Astrocyte (in vitro differentiated cells and primary cell): ENCODE measurements around the gene GFOD1. TPM values are rescaled to one million over a fixed set of nuclear protein-coding genes. Genes with fewer than 3 reads are reported as not detected.

Experiments
- DNase-seq: peaks from one replicate; pipeline ENCODE4 v3.0.0-alpha.2; 2010; ENCODE audit warnings: low read depth
- FAIRE-seq: peaks from 2 replicates; lab custom pipeline; 2011; peaks lifted over from hg19 to GRCh38; lab: Jason Lieb, UNC
- H2AFZ ChIP-seq: 2 replicates; pipeline ENCODE4 v1.6.0; 2012; ENCODE audit warnings: low read depth, low read length, inconsistent platforms
- H3K27ac ChIP-seq: 2 replicates; pipeline ENCODE4 v1.5.1; 2011; ENCODE audit warnings: low read depth, low read length, inconsistent platforms
- H3K27me3 ChIP-seq: 2 replicates; pipeline ENCODE4 v1.6.0; 2011; ENCODE audit warnings: low read length, inconsistent platforms; ENCODE audit not compliant: insufficient read depth
- H3K36me3 ChIP-seq: 2 replicates; pipeline ENCODE4 v1.5.1; 2011; ENCODE audit warnings: low read length, inconsistent platforms; ENCODE audit not compliant: insufficient read depth
- H3K4me1 ChIP-seq: 2 replicates; pipeline ENCODE4 v1.5.1; 2011; ENCODE audit warnings: low read length, inconsistent platforms; ENCODE audit not compliant: insufficient read depth
- H3K4me2 ChIP-seq: 2 replicates; pipeline ENCODE4 v1.6.0; 2012; ENCODE audit warnings: low read length, inconsistent platforms
- H3K4me3 ChIP-seq: 2 replicates; pipeline ENCODE4 v1.5.1; 2011; ENCODE audit warnings: low read depth, mild to moderate bottlenecking, low read length, inconsistent platforms; ENCODE audit not compliant: insufficient read depth
- H3K79me2 ChIP-seq: 2 replicates; pipeline ENCODE4 v1.6.0; 2012; ENCODE audit warnings: mild to moderate bottlenecking, low read length, inconsistent platforms; ENCODE audit not compliant: insufficient read depth
- H3K9ac ChIP-seq: 2 replicates; pipeline ENCODE4 v1.6.0; 2012; ENCODE audit warnings: mild to moderate bottlenecking, low read length, inconsistent platforms
- H3K9me3 ChIP-seq: 2 replicates; pipeline ENCODE4 v1.5.1; 2012; ENCODE audit warnings: low read depth, mild to moderate bottlenecking, low read length, inconsistent platforms; ENCODE audit not compliant: insufficient read depth
- H4K20me1 ChIP-seq: 2 replicates; pipeline ENCODE4 v1.6.0; 2012; ENCODE audit warnings: low read length, inconsistent platforms; ENCODE audit not compliant: insufficient read depth
- H3K27ac Mint-ChIP-seq: one replicate; pipeline ENCODE4 v1.8.0; 2021; ENCODE audit warnings: mild to moderate bottlenecking, mixed read lengths; ENCODE audit not compliant: unreplicated experiment
- H3K27me3 Mint-ChIP-seq: one replicate; pipeline ENCODE4 v1.8.0; 2021; ENCODE audit warnings: low read depth, mixed read lengths; ENCODE audit not compliant: unreplicated experiment
- H3K36me3 Mint-ChIP-seq: one replicate; pipeline ENCODE4 v1.8.0; 2021; ENCODE audit warnings: low read depth, mixed read lengths; ENCODE audit not compliant: unreplicated experiment
- H3K4me1 Mint-ChIP-seq: one replicate; pipeline ENCODE4 v1.8.0; 2021; ENCODE audit warnings: low read depth, mixed read lengths; ENCODE audit not compliant: unreplicated experiment
- H3K4me3 Mint-ChIP-seq: one replicate; pipeline ENCODE4 v1.8.0; 2021; ENCODE audit warnings: mild to moderate bottlenecking, moderate library complexity, mixed read lengths; ENCODE audit not compliant: unreplicated experiment
- H3K9me3 Mint-ChIP-seq: one replicate; pipeline ENCODE4 v1.8.0; 2021; ENCODE audit warnings: mild to moderate bottlenecking, mixed read lengths; ENCODE audit not compliant: unreplicated experiment
- EZH2 ChIP-seq: IDR thresholded peaks from 2 replicates; pipeline ENCODE4 v1.6.1; 2012; ENCODE audit warnings: mild to moderate bottlenecking, low read length, inconsistent platforms; ENCODE audit not compliant: insufficient read depth
- total RNA-seq: library from RNA; stranded (reverse); gene quantifications from 2 replicates; pipeline ENCODE4 v1.2.1, GENCODE V29; 2021
- TF ChIP-seq, protein P1 (sequence below): IDR thresholded peaks from 2 replicates; pipeline ENCODE4 v1.5.1; 2011; ENCODE audit warnings: low read depth, mild to moderate bottlenecking, inconsistent platforms, low read length, moderate library complexity; ENCODE audit not compliant: insufficient read depth

The GFOD1 gene
- total RNA-seq, 1 donor from 2014 or later, result 10.8 TPM

GRCh38 chr6:13505345-13505734, 17.9 kb upstream of the GFOD1 start:
- Histone ChIP-seq H3K4me3 (no peak overlapping the region), H3K9me3 (no peaks in the 10 kb centered on the region), H3K4me2 (no peak overlapping the region), H4K20me1 (no peaks in the 10 kb centered on the region), H3K27ac (no peak overlapping the region), H2AFZ (no peak overlapping the region), H3K27me3 (no peaks in the 10 kb centered on the region), H3K79me2 (no peaks in the 10 kb centered on the region), H3K9ac (no peak overlapping the region), H3K36me3 (no peaks in the 10 kb centered on the region), H3K4me1 (no peaks in the 10 kb centered on the region)
- no peak for DNase-seq
- peaks cover 4% of the 10 kb centered on the region for H3K27me3 Mint-ChIP-seq
- no peaks in the 10 kb centered on the region for H3K36me3 Mint-ChIP-seq
- peaks cover 3% of the 10 kb centered on the region for H3K9me3 Mint-ChIP-seq
- peaks cover under 1% of the 10 kb centered on the region for H3K4me1 Mint-ChIP-seq
- TF ChIP-seq, protein P1, sequence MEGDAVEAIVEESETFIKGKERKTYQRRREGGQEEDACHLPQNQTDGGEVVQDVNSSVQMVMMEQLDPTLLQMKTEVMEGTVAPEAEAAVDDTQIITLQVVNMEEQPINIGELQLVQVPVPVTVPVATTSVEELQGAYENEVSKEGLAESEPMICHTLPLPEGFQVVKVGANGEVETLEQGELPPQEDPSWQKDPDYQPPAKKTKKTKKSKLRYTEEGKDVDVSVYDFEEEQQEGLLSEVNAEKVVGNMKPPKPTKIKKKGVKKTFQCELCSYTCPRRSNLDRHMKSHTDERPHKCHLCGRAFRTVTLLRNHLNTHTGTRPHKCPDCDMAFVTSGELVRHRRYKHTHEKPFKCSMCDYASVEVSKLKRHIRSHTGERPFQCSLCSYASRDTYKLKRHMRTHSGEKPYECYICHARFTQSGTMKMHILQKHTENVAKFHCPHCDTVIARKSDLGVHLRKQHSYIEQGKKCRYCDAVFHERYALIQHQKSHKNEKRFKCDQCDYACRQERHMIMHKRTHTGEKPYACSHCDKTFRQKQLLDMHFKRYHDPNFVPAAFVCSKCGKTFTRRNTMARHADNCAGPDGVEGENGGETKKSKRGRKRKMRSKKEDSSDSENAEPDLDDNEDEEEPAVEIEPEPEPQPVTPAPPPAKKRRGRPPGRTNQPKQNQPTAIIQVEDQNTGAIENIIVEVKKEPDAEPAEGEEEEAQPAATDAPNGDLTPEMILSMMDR, result no peak
- no peak for TF ChIP-seq EZH2
- H3K27ac Mint-ChIP-seq, result no peak overlapping the region
- no peak for FAIRE-seq
- no peak overlapping the region for H3K4me3 Mint-ChIP-seq

DNA sequence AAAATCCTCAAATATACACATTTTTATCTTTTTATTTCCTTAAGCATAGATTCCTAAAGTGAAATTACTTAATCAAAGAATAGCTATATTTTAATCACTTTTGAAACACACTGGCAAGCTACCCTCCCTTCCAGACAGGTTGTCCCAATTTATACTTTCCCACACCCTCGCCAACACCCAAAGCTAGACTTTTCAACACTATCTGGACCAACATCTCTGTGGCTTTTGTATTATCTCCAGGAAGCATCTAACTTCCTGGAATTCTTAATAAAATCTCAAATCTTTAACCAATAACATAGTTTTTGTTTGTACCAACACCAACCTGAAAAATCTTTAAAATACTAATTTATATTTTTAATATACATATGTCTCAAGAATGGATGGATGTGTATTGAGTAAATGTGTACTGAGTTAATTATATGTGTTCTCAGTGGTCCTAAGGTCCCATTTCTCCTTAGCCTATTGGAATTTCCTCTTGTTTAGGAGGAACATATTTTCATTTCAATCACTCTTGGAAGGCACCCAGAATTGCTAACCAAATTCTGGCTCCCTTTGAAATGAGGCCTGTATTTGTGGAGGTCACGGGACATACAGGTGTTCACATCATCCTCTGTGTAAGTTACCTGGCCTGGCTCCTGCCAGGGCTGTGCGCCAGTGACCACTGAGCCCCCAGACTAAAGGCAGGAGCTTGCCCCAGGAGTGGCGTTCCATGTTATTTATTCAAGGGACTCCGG, 17.4 kb upstream of the GFOD1 start:
- Histone ChIP-seq H3K79me2 (no peaks in the 10 kb centered on the region), H3K9ac (no peak overlapping the region), H3K9me3 (no peaks in the 10 kb centered on the region), H3K27ac (no peak overlapping the region), H3K4me1 (no peaks in the 10 kb centered on the region), H2AFZ (no peak overlapping the region), H3K4me2 (no peak overlapping the region), H3K36me3 (no peaks in the 10 kb centered on the region), H4K20me1 (no peaks in the 10 kb centered on the region), H3K27me3 (no peaks in the 10 kb centered on the region), H3K4me3 (no peak overlapping the region)
- DNase-seq (no peak), FAIRE-seq (no peak)
- Mint-ChIP-seq H3K4me1 (peaks cover 4% of the 10 kb centered on the region), H3K36me3 (no peaks in the 10 kb centered on the region), H3K27ac (no peak overlapping the region), H3K27me3 (peaks cover 4% of the 10 kb centered on the region), H3K4me3 (no peak overlapping the region), H3K9me3 (no peaks in the 10 kb centered on the region)
- TF ChIP-seq, protein P1, result no peak
- no peak for TF ChIP-seq EZH2

- no peaks in the 10 kb centered on the region for H3K79me2 ChIP-seq
- no peak for DNase-seq
- H3K9me3 ChIP-seq, result no peaks in the 10 kb centered on the region
- Mint-ChIP-seq H3K9me3 (no peaks in the 10 kb centered on the region), H3K36me3 (no peaks in the 10 kb centered on the region), H3K27ac (no peak overlapping the region), H3K27me3 (peaks cover 4% of the 10 kb centered on the region), H3K4me1 (peaks cover 12% of the 10 kb centered on the region), H3K4me3 (no peak overlapping the region)
- H3K27ac ChIP-seq, result no peak overlapping the region
- no peak overlapping the region for H3K4me2 ChIP-seq
- no peaks in the 10 kb centered on the region for H4K20me1 ChIP-seq
- H3K9ac ChIP-seq, result no peak overlapping the region
- no peaks in the 10 kb centered on the region for H3K4me1 ChIP-seq
- FAIRE-seq, result no peak
- no peak overlapping the region for H2AFZ ChIP-seq
- H3K4me3 ChIP-seq, result no peak overlapping the region
- no peaks in the 10 kb centered on the region for H3K27me3 ChIP-seq
- H3K36me3 ChIP-seq, result no peaks in the 10 kb centered on the region
- no peak for TF ChIP-seq EZH2
- TF ChIP-seq, protein P1, result no peak
Measured at GRCh38 chr6:13500915-13501314, 13.5 kb upstream of the GFOD1 start.
